HCT116 (cell line): ENCODE data around the gene SCP2.

Source experiments
- CEBPB ChIP-seq: IDR thresholded peaks from 2 replicates; pipeline ENCODE4 v1.6.1; 2012; ENCODE audit warnings: low read depth
- EZH2 ChIP-seq: fragments of 200-600 bp; sonication (generic); IDR thresholded peaks from 2 replicates; pipeline ENCODE4 v1.6.1; 2017; ENCODE audit warnings: antibody characterized with exemption, mixed run types
- POLR2A ChIP-seq: IDR thresholded peaks from 2 replicates; pipeline ENCODE4 v1.7.0; 2011; ENCODE audit warnings: borderline replicate concordance; ENCODE audit not compliant: insufficient read depth, insufficient read length; ENCODE audit errors: extremely low read depth
- SIN3A ChIP-seq: IDR thresholded peaks from 2 replicates; pipeline ENCODE4 v1.6.1; 2012; ENCODE audit warnings: low read depth
- YY1 ChIP-seq: IDR thresholded peaks from 2 replicates; pipeline ENCODE4 v1.6.1; 2011; ENCODE audit warnings: low read length, low read depth, moderate library complexity, mild to moderate bottlenecking; ENCODE audit not compliant: insufficient replicate concordance; ENCODE audit errors: extremely low read depth
- TF ChIP-seq, protein P1 (sequence below), 3 experiments: fragments of 200-600 bp in 1 of 3; sonication (generic) in 1 of 3; IDR thresholded peaks in 2 of 3; conservative IDR thresholded peaks in 1 of 3; 2 replicates each; pipeline ENCODE4 v1.5.1; 2012 to 2017; ENCODE audit warnings: low read depth in 2 of 3, low read length in 2 of 3, antibody characterized with exemption in 1 of 3, borderline replicate concordance in 1 of 3, control low read depth in 1 of 3, mild to moderate bottlenecking in 1 of 3, mixed read lengths in 1 of 3, mixed run types in 1 of 3, moderate library complexity in 1 of 3; ENCODE audit not compliant: insufficient read depth in 1 of 3

- TF ChIP-seq POLR2A (no peak), EZH2 (no peak), CEBPB (no peak), SIN3A (no peak), YY1 (no peak)
- TF ChIP-seq, protein P1, sequence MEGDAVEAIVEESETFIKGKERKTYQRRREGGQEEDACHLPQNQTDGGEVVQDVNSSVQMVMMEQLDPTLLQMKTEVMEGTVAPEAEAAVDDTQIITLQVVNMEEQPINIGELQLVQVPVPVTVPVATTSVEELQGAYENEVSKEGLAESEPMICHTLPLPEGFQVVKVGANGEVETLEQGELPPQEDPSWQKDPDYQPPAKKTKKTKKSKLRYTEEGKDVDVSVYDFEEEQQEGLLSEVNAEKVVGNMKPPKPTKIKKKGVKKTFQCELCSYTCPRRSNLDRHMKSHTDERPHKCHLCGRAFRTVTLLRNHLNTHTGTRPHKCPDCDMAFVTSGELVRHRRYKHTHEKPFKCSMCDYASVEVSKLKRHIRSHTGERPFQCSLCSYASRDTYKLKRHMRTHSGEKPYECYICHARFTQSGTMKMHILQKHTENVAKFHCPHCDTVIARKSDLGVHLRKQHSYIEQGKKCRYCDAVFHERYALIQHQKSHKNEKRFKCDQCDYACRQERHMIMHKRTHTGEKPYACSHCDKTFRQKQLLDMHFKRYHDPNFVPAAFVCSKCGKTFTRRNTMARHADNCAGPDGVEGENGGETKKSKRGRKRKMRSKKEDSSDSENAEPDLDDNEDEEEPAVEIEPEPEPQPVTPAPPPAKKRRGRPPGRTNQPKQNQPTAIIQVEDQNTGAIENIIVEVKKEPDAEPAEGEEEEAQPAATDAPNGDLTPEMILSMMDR (IDR thresholded peaks at IDR 0.05 in 2 of 3, conservative IDR thresholded peaks at IDR 0.05 in 1 of 3; ENCODE audit: borderline replicate concordance in 1 of 3, insufficient read depth in 1 of 3, low read depth in 2 of 3, low read length in 2 of 3) = peak in 2 of 3 experiments; percentile 13 to 34; a peak in 2 of 6 replicates
These were observed 95.1 kb downstream of the SCP2 start for GRCh38 chr1:53022179-53022578.
